ENCODE results near the gene HMMR. TPM values are rescaled to one million over a fixed set of nuclear protein-coding genes. Genes with fewer than 3 reads are reported as not detected.
A peak's percentile ranks its signal among the peaks of the same experiment; 100 is the strongest.

Gene HMMR
- total RNA-seq, 1 donor from 2014 or later = 8.6 TPM

GRCh38 chr5:163498886-163499285 lies 38.5 kb downstream of the HMMR start:
- no peak for TF ChIP-seq CTCF (IDR thresholded peaks at IDR 0.05; ENCODE audit: unreplicated experiment)
- no peak for DNase-seq (ENCODE audit: low spot score)

GRCh38 chr5:163502521-163502920 lies 42.1 kb downstream of the HMMR start:
- TF ChIP-seq CTCF (IDR thresholded peaks at IDR 0.05; ENCODE audit: unreplicated experiment) = no peak
- Mint-ChIP-seq H3K27ac (ENCODE audit: unreplicated experiment) (peak overlapping the region; percentile 99), H3K27me3 (ENCODE audit: unreplicated experiment) (peaks cover 12% of the 10 kb centered on the region), H3K9me3 (ENCODE audit: unreplicated experiment) (no peaks in the 10 kb centered on the region), H3K4me3 (ENCODE audit: unreplicated experiment) (no peak overlapping the region), H3K36me3 (ENCODE audit: low read depth, unreplicated experiment) (no peaks in the 10 kb centered on the region), H3K4me1 (ENCODE audit: unreplicated experiment) (peaks cover 14% of the 10 kb centered on the region)
- no peak for DNase-seq (ENCODE audit: low spot score)

More at GRCh38 chr5:163498886-163499285, 38.5 kb downstream of the HMMR start:
- no peak overlapping the region for H3K27ac Mint-ChIP-seq (ENCODE audit: unreplicated experiment)
- H3K36me3 Mint-ChIP-seq (ENCODE audit: low read depth, unreplicated experiment) = no peaks in the 10 kb centered on the region
- no peak overlapping the region for H3K4me3 Mint-ChIP-seq (ENCODE audit: unreplicated experiment)
- H3K27me3 Mint-ChIP-seq (ENCODE audit: unreplicated experiment) = no peaks in the 10 kb centered on the region
- no peaks in the 10 kb centered on the region for H3K9me3 Mint-ChIP-seq (ENCODE audit: unreplicated experiment)
- peaks cover 8% of the 10 kb centered on the region for H3K4me1 Mint-ChIP-seq (ENCODE audit: unreplicated experiment)

- no peak for TF ChIP-seq CTCF (IDR thresholded peaks at IDR 0.05; ENCODE audit: unreplicated experiment)
- DNase-seq (ENCODE audit: low spot score) = peak; percentile 51
- peaks cover 14% of the 10 kb centered on the region for H3K4me1 Mint-ChIP-seq (ENCODE audit: unreplicated experiment)
- peaks cover 12% of the 10 kb centered on the region for H3K27me3 Mint-ChIP-seq (ENCODE audit: unreplicated experiment)
- peak overlapping the region; percentile 99 for H3K4me3 Mint-ChIP-seq (ENCODE audit: unreplicated experiment)
- peak overlapping the region; percentile 99 for H3K27ac Mint-ChIP-seq (ENCODE audit: unreplicated experiment)
- H3K36me3 Mint-ChIP-seq (ENCODE audit: low read depth, unreplicated experiment) = no peaks in the 10 kb centered on the region
- no peaks in the 10 kb centered on the region for H3K9me3 Mint-ChIP-seq (ENCODE audit: unreplicated experiment)
Measured at GRCh38 chr5:163503106-163504078, 43.0 kb downstream of the HMMR start.

- H3K4me1 Mint-ChIP-seq (ENCODE audit: unreplicated experiment) = peaks cover 17% of the 10 kb centered on the region
- H3K9me3 Mint-ChIP-seq (ENCODE audit: unreplicated experiment) = no peaks in the 10 kb centered on the region
- H3K4me3 Mint-ChIP-seq (ENCODE audit: unreplicated experiment) = peak overlapping the region; percentile 99
- no peaks in the 10 kb centered on the region for H3K36me3 Mint-ChIP-seq (ENCODE audit: low read depth, unreplicated experiment)
- H3K27ac Mint-ChIP-seq (ENCODE audit: unreplicated experiment) = peak overlapping the region; percentile 99
- peak; percentile 14 for DNase-seq (ENCODE audit: low spot score)
- peaks cover 12% of the 10 kb centered on the region for H3K27me3 Mint-ChIP-seq (ENCODE audit: unreplicated experiment)
- TF ChIP-seq CTCF (IDR thresholded peaks at IDR 0.05; ENCODE audit: unreplicated experiment) = no peak
Measured at GRCh38 chr5:163504079-163504931, 43.9 kb downstream of the HMMR start.
